ENCODE data around the gene PRKAG2.

DNA sequence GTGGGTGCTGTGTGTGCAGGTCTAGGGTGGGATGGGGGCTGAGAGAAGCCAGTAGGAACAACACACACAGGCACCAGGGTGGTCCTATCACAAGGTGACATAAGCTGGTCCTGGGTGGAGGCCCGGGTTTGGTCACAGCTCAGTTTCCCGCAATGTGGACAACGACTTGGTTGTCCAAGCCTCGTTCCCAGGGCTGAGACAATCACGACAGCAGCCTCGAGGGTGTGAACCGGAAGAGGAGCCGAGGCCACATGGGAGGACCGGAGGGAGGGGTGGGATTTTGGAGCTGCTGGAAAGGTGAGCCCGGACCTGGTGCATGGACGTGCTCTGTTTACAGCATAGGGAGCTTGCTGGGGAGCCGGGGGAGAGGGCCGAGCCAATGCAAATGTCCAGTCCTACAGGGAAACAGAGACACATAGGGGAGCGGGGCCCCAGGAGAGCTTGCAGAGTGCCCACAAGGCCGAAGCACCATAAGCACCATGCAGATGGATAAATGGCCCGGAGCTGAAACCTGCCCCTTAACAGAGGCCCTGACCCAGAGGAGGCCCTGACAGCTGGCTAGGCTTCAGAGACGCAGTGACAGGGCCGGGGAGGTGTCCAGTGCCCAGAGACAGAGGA, 92.8 kb downstream of the PRKAG2 start:
- TF ChIP-seq GATA2 (IDR thresholded peaks at IDR 0.05; ENCODE audit: low read depth, low read length) = no peak
- TF ChIP-seq GATA3 (IDR thresholded peaks at IDR 0.05; ENCODE audit: low read depth, low read length) = no peak

Data from SH-SY5Y (cell line).